Osteoblast (primary cell): ENCODE results near the gene MAML2. TPM values are rescaled to one million over a fixed set of nuclear protein-coding genes. Genes with fewer than 3 reads are reported as not detected.
A peak's percentile ranks its signal among the peaks of the same experiment; 100 is the strongest.

ENCODE experiments used
- DNase-seq: peaks from one replicate; pipeline ENCODE4 v3.0.0; 2011; ENCODE audit warnings: low spot score, mixed read lengths; ENCODE audit not compliant: insufficient read length; ENCODE audit errors: missing footprints
- H2AFZ ChIP-seq: 2 replicates; pipeline ENCODE4 v1.6.0; 2011; ENCODE audit warnings: mild to moderate bottlenecking, low read length
- H3K27ac ChIP-seq: 2 replicates; pipeline ENCODE4 v1.5.1; 2011; ENCODE audit warnings: mild to moderate bottlenecking, low read depth, low read length, moderate library complexity
- H3K27me3 ChIP-seq: 2 replicates; pipeline ENCODE4 v1.6.0; 2012; ENCODE audit warnings: mild to moderate bottlenecking, control low read depth, inconsistent platforms, low read length, moderate library complexity; ENCODE audit not compliant: insufficient read depth
- H3K36me3 ChIP-seq: 2 replicates; pipeline ENCODE4 v1.5.1; 2011; ENCODE audit warnings: mild to moderate bottlenecking, low read length, control low read depth, moderate library complexity; ENCODE audit not compliant: insufficient read depth
- H3K4me1 ChIP-seq: 2 replicates; pipeline ENCODE4 v1.5.1; 2011; ENCODE audit warnings: mild to moderate bottlenecking, low read length, control low read depth, moderate library complexity; ENCODE audit not compliant: insufficient read depth
- H3K4me2 ChIP-seq: 2 replicates; pipeline ENCODE4 v1.6.0; 2011; ENCODE audit warnings: mild to moderate bottlenecking, low read length; ENCODE audit not compliant: insufficient read depth
- H3K4me3 ChIP-seq: fragments of 200-600 bp; sonication (generic); 3 replicates; pipeline ENCODE4 v1.5.1; 2012; ENCODE audit warnings: mild to moderate bottlenecking, low read length, inconsistent platforms; ENCODE audit not compliant: insufficient read depth
- H3K79me2 ChIP-seq: 2 replicates; pipeline ENCODE4 v1.6.0; 2012; ENCODE audit warnings: mild to moderate bottlenecking, low read length, control low read depth, inconsistent platforms; ENCODE audit not compliant: insufficient read depth
- H3K9me3 ChIP-seq: 2 replicates; pipeline ENCODE4 v1.5.1; 2011; ENCODE audit warnings: low read depth, low read length, control low read depth
- H4K20me1 ChIP-seq: 2 replicates; pipeline ENCODE4 v1.6.0; 2012; ENCODE audit warnings: mild to moderate bottlenecking, low read length, control low read depth; ENCODE audit not compliant: insufficient read depth
- CTCF ChIP-seq: IDR thresholded peaks from 2 replicates; pipeline ENCODE4 v1.5.1; 2011; ENCODE audit warnings: mild to moderate bottlenecking, low read depth, low read length, moderate library complexity; ENCODE audit errors: extremely low read depth
- total RNA-seq: library from RNA; depleted of rRNA; stranded (reverse); fragments of >200 nt; gene quantifications from 2 replicates; pipeline ENCODE4 v1.2.3, GENCODE V29; 2012

The MAML2 gene
- total RNA-seq, 1 donor: 17.4 TPM

- peaks cover 45% of the 10 kb centered on the region for H3K4me1 ChIP-seq
- peak overlapping the region; percentile 89 for H3K4me2 ChIP-seq
- H3K4me3 ChIP-seq: peak overlapping the region; percentile 69
- no peaks in the 10 kb centered on the region for H3K9me3 ChIP-seq
- no peaks in the 10 kb centered on the region for H3K27me3 ChIP-seq
- H4K20me1 ChIP-seq: peaks cover 5% of the 10 kb centered on the region
- peak overlapping the region; percentile 56 for H2AFZ ChIP-seq
- H3K79me2 ChIP-seq: peaks cover 77% of the 10 kb centered on the region
- H3K27ac ChIP-seq: peak overlapping the region; percentile 94
- no peaks in the 10 kb centered on the region for H3K36me3 ChIP-seq
- no peak for TF ChIP-seq CTCF
- peak; percentile 88 for DNase-seq
These were observed 99.9 kb downstream of the MAML2 start for GRCh38 chr11:96242971-96243647.

- H3K27ac ChIP-seq: peak overlapping the region; percentile 94
- H3K79me2 ChIP-seq: peaks cover 80% of the 10 kb centered on the region
- no peak overlapping the region for H2AFZ ChIP-seq
- peaks cover 42% of the 10 kb centered on the region for H3K4me1 ChIP-seq
- H3K4me2 ChIP-seq: peak overlapping the region; percentile 89
- no peak for TF ChIP-seq CTCF
- H4K20me1 ChIP-seq: peaks cover 5% of the 10 kb centered on the region
- DNase-seq: no peak
- H3K9me3 ChIP-seq: no peaks in the 10 kb centered on the region
- peak overlapping the region; percentile 69 for H3K4me3 ChIP-seq
- no peaks in the 10 kb centered on the region for H3K36me3 ChIP-seq
- H3K27me3 ChIP-seq: no peaks in the 10 kb centered on the region
These were observed 100.7 kb downstream of the MAML2 start for GRCh38 chr11:96242191-96242847.

GRCh38 chr11:96241331-96241841 lies 101.6 kb downstream of the MAML2 start:
- H3K4me1 ChIP-seq: peaks cover 36% of the 10 kb centered on the region
- H4K20me1 ChIP-seq: peaks cover 5% of the 10 kb centered on the region
- no peak overlapping the region for H2AFZ ChIP-seq
- no peaks in the 10 kb centered on the region for H3K27me3 ChIP-seq
- H3K27ac ChIP-seq: no peak overlapping the region
- H3K79me2 ChIP-seq: peaks cover 85% of the 10 kb centered on the region
- no peak overlapping the region for H3K4me2 ChIP-seq
- TF ChIP-seq CTCF: peak; percentile 5
- no peaks in the 10 kb centered on the region for H3K9me3 ChIP-seq
- H3K4me3 ChIP-seq: no peak overlapping the region
- DNase-seq: peak; percentile 32
- no peaks in the 10 kb centered on the region for H3K36me3 ChIP-seq

- peak overlapping the region; percentile 8 for H3K27ac ChIP-seq
These were observed 104.3 kb downstream of the MAML2 start for GRCh38 chr11:96238563-96239135.

More at GRCh38 chr11:96238563-96239135, 104.3 kb downstream of the MAML2 start:
- no peak for TF ChIP-seq CTCF
- H3K9me3 ChIP-seq: no peaks in the 10 kb centered on the region
- H4K20me1 ChIP-seq: peaks cover 5% of the 10 kb centered on the region
- DNase-seq: no peak
- no peaks in the 10 kb centered on the region for H3K36me3 ChIP-seq
- no peak overlapping the region for H3K4me2 ChIP-seq
- no peak overlapping the region for H3K4me3 ChIP-seq
- no peak overlapping the region for H2AFZ ChIP-seq
- H3K4me1 ChIP-seq: peaks cover 47% of the 10 kb centered on the region
- H3K27me3 ChIP-seq: no peaks in the 10 kb centered on the region
- H3K79me2 ChIP-seq: peaks cover 85% of the 10 kb centered on the region
